SU-DHL-6 (cell line): Measurements from ENCODE around the gene HID1.

Source experiments
- H2AFZ ChIP-seq: fragments of 200-600 bp; sonication (generic); 2 replicates; pipeline ENCODE4 v1.6.1; 2014; ENCODE audit warnings: low read depth, mild to moderate bottlenecking, moderate library complexity, mixed read lengths, antibody characterized with exemption, low read length; ENCODE audit not compliant: severe bottlenecking
- H3F3A ChIP-seq: fragments of 200-600 bp; shearing (Covaris generic); 2 replicates; pipeline ENCODE4 v1.6.0; 2016; ENCODE audit warnings: antibody characterized with exemption, mild to moderate bottlenecking; ENCODE audit not compliant: insufficient read depth
- H3K27ac ChIP-seq: fragments of 200-600 bp; sonication (generic); 2 replicates; pipeline ENCODE4 v1.5.1; 2016; ENCODE audit warnings: low read depth, mild to moderate bottlenecking, low read length, moderate library complexity, mixed read lengths
- H3K27me3 ChIP-seq: fragments of 200-600 bp; sonication (generic), shearing (Covaris generic); 2 replicates; pipeline ENCODE4 v1.6.0; 2014; ENCODE audit warnings: mild to moderate bottlenecking, low read length
- H3K36me3 ChIP-seq: fragments of 200-600 bp; sonication (generic); 2 replicates; pipeline ENCODE4 v1.6.1; 2014; ENCODE audit warnings: mild to moderate bottlenecking, low read length, mixed read lengths
- H3K4me2 ChIP-seq: fragments of 300-600, 200-600 bp; shearing (Covaris generic), sonication (generic); 2 replicates; pipeline ENCODE4 v1.6.0; 2014; ENCODE audit warnings: low read length, low read depth, mild to moderate bottlenecking; ENCODE audit not compliant: poor library complexity, severe bottlenecking
- H3K4me3 ChIP-seq: fragments of 200-600 bp; sonication (generic); 2 replicates; pipeline ENCODE4 v1.5.1; 2014; ENCODE audit warnings: antibody characterized with exemption, low read length, mild to moderate bottlenecking, mixed read lengths; ENCODE audit not compliant: insufficient read depth, poor library complexity, severe bottlenecking
- H3K79me2 ChIP-seq: fragments of 200-600 bp; sonication (generic); 2 replicates; pipeline ENCODE4 v1.6.1; 2014; ENCODE audit warnings: mild to moderate bottlenecking, low read length, moderate library complexity; ENCODE audit not compliant: insufficient read depth
- H3K9ac ChIP-seq: fragments of 200-600 bp; sonication (generic); 2 replicates; pipeline ENCODE4 v1.7.0; 2014; ENCODE audit warnings: mild to moderate bottlenecking, low read length
- H3K9me2 ChIP-seq: fragments of 200-600 bp; sonication (generic); replicated peaks from 2 replicates; pipeline ENCODE4 v1.6.1; 2014; ENCODE audit warnings: low read length; ENCODE audit not compliant: insufficient read depth
- H3K9me3 ChIP-seq: fragments of 200-600 bp; sonication (generic); 2 replicates; pipeline ENCODE4 v1.6.1; 2014; ENCODE audit warnings: low read length, mixed read lengths; ENCODE audit not compliant: insufficient read depth
- H4K20me1 ChIP-seq: fragments of 200-600 bp; sonication (generic); 2 replicates; pipeline ENCODE4 v1.6.1; 2014; ENCODE audit warnings: low read depth, mild to moderate bottlenecking, antibody characterized with exemption, low read length, moderate library complexity, mixed read lengths
- EZH2phosphoT487 ChIP-seq: fragments of 200-600 bp; sonication (generic), shearing (Covaris generic); conservative IDR thresholded peaks from 2 replicates; pipeline ENCODE4 v1.6.1; 2018; ENCODE audit warnings: mild to moderate bottlenecking, antibody characterized with exemption, low read length, moderate library complexity, mixed read lengths
- TF ChIP-seq, protein P1 (sequence below): fragments of 200-600 bp; sonication (generic); IDR thresholded peaks from one replicate; pipeline ENCODE4 v1.5.1; 2017; ENCODE audit warnings: antibody characterized with exemption, mild to moderate bottlenecking, low read length, moderate library complexity; ENCODE audit not compliant: insufficient read depth, poor library complexity, severe bottlenecking

Gene HID1

GRCh38 chr17:75004371-75004770 lies 31.8 kb upstream of the HID1 start:
- H3K9me3 ChIP-seq, result no peaks in the 10 kb centered on the region
- no peak overlapping the region for H2AFZ ChIP-seq
- no peak overlapping the region for H3K27ac ChIP-seq
- no peak overlapping the region for H3K4me3 ChIP-seq
- no peaks in the 10 kb centered on the region for H3K27me3 ChIP-seq
- no peaks in the 10 kb centered on the region for H3K36me3 ChIP-seq
- no peaks in the 10 kb centered on the region for H4K20me1 ChIP-seq
- no peaks in the 10 kb centered on the region for H3F3A ChIP-seq
- H3K9me2 ChIP-seq, result no peaks in the 10 kb centered on the region
- H3K79me2 ChIP-seq, result no peaks in the 10 kb centered on the region
- no peak overlapping the region for H3K4me2 ChIP-seq
- H3K9ac ChIP-seq, result no peak overlapping the region
- TF ChIP-seq EZH2phosphoT487, result no peak
- TF ChIP-seq, protein P1, sequence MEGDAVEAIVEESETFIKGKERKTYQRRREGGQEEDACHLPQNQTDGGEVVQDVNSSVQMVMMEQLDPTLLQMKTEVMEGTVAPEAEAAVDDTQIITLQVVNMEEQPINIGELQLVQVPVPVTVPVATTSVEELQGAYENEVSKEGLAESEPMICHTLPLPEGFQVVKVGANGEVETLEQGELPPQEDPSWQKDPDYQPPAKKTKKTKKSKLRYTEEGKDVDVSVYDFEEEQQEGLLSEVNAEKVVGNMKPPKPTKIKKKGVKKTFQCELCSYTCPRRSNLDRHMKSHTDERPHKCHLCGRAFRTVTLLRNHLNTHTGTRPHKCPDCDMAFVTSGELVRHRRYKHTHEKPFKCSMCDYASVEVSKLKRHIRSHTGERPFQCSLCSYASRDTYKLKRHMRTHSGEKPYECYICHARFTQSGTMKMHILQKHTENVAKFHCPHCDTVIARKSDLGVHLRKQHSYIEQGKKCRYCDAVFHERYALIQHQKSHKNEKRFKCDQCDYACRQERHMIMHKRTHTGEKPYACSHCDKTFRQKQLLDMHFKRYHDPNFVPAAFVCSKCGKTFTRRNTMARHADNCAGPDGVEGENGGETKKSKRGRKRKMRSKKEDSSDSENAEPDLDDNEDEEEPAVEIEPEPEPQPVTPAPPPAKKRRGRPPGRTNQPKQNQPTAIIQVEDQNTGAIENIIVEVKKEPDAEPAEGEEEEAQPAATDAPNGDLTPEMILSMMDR, result no peak

- H3K9me3 ChIP-seq, result no peaks in the 10 kb centered on the region
- H3K4me2 ChIP-seq, result no peak overlapping the region
- H3K36me3 ChIP-seq, result no peaks in the 10 kb centered on the region
- H3F3A ChIP-seq, result no peaks in the 10 kb centered on the region
- no peaks in the 10 kb centered on the region for H3K79me2 ChIP-seq
- TF ChIP-seq, protein P1, result no peak
- TF ChIP-seq EZH2phosphoT487, result no peak
- no peaks in the 10 kb centered on the region for H4K20me1 ChIP-seq
- H3K27me3 ChIP-seq, result no peaks in the 10 kb centered on the region
- no peak overlapping the region for H3K4me3 ChIP-seq
- H3K9me2 ChIP-seq, result no peaks in the 10 kb centered on the region
- H3K27ac ChIP-seq, result no peak overlapping the region
- H2AFZ ChIP-seq, result no peak overlapping the region
- no peak overlapping the region for H3K9ac ChIP-seq
Measured at GRCh38 chr17:75003957-75004355, 31.4 kb upstream of the HID1 start.

- no peak overlapping the region for H2AFZ ChIP-seq
- no peaks in the 10 kb centered on the region for H4K20me1 ChIP-seq
- no peak for TF ChIP-seq EZH2phosphoT487
- TF ChIP-seq, protein P1, result no peak
- H3F3A ChIP-seq, result no peaks in the 10 kb centered on the region
- H3K27ac ChIP-seq, result no peak overlapping the region
- no peaks in the 10 kb centered on the region for H3K36me3 ChIP-seq
- no peaks in the 10 kb centered on the region for H3K79me2 ChIP-seq
- no peak overlapping the region for H3K4me3 ChIP-seq
- H3K9ac ChIP-seq, result no peak overlapping the region
- H3K4me2 ChIP-seq, result no peak overlapping the region
- no peaks in the 10 kb centered on the region for H3K27me3 ChIP-seq
- no peaks in the 10 kb centered on the region for H3K9me3 ChIP-seq
- H3K9me2 ChIP-seq, result no peaks in the 10 kb centered on the region
Measured at GRCh38 chr17:75003070-75003956, 30.8 kb upstream of the HID1 start.
